LNCaP clone FGC (cell line): ENCODE data around the gene MEIOSIN.
A peak's percentile ranks its signal among the peaks of the same experiment; 100 is the strongest.
"Not testable (repeated sequence)": the region's sequence is repeated elsewhere in the genome, so short reads cannot be mapped to it uniquely, and the experiment has no call there.

Experiments
- DNase-seq: peaks from one replicate; pipeline ENCODE4 v3.0.0-alpha.2; 2011; ENCODE audit warnings: low read depth
- H3K4me3 ChIP-seq: 2 replicates; pipeline ENCODE4 v1.5.1; 2011; ENCODE audit warnings: mild to moderate bottlenecking, low read depth, low read length, control low read depth
- CTCF ChIP-seq: IDR thresholded peaks from 2 replicates; pipeline ENCODE4 v1.5.1; 2012; ENCODE audit warnings: mild to moderate bottlenecking; ENCODE audit not compliant: control insufficient read depth, insufficient read depth; ENCODE audit errors: extremely low read depth

MEIOSIN gene

GRCh38 chr19:45793876-45794275 is 60.6 kb downstream of the MEIOSIN start:
- TF ChIP-seq CTCF = no peak
- H3K4me3 ChIP-seq = no peak overlapping the region
- no peak for DNase-seq

GRCh38 chr19:45794627-45795026 is 61.4 kb downstream of the MEIOSIN start:
- H3K4me3 ChIP-seq = no peak overlapping the region
- no peak for TF ChIP-seq CTCF
- DNase-seq = no peak

- no peak for DNase-seq
- H3K4me3 ChIP-seq = no peak overlapping the region
- peak; percentile 51 for TF ChIP-seq CTCF
Observed at GRCh38 chr19:45798995-45799517, 65.8 kb downstream of the MEIOSIN start.

- not testable (repeated sequence) for DNase-seq, H3K4me3 ChIP-seq
Observed at GRCh38 chr19:45799541-45799940, 66.3 kb downstream of the MEIOSIN start.

- TF ChIP-seq CTCF = no peak
- no peak for DNase-seq
- H3K4me3 ChIP-seq = no peak overlapping the region
Observed at GRCh38 chr19:45800070-45800553, 66.9 kb downstream of the MEIOSIN start.

GRCh38 chr19:45801603-45802175 is 68.5 kb downstream of the MEIOSIN start:
- no peak overlapping the region for H3K4me3 ChIP-seq
- no peak for DNase-seq
- TF ChIP-seq CTCF = no peak

GRCh38 chr19:45804140-45804958 is 71.1 kb downstream of the MEIOSIN start:
- no peak for TF ChIP-seq CTCF
- no peak overlapping the region for H3K4me3 ChIP-seq
- no peak for DNase-seq
